H1 (cell line): ENCODE measurements around the gene SYT13. TPM values are rescaled to one million over a fixed set of nuclear protein-coding genes. Genes with fewer than 3 reads are reported as not detected.

Experiments used
- CTCF ChIA-PET: fragments of 300-600 bp; sonication (Branson Sonifier 250); formaldehyde crosslinking; loops from one replicate; lab custom pipeline; 2021; ENCODE audit not compliant: partially characterized antibody; lab: Charles Lee
- POLR2A ChIA-PET: fragments of 300-600 bp; sonication (Branson Sonifier 250); formaldehyde crosslinking; loops from one replicate; lab custom pipeline; 2021; ENCODE audit warnings: inconsistent platforms; ENCODE audit not compliant: partially characterized antibody; lab: Charles Lee
- DNase-seq, 2 experiments: peaks; one replicate each; pipeline versions ENCODE4 v3.0.0 to v3.0.0-alpha.2; 2010 to 2022; ENCODE audit warnings: low spot score in 2 of 2, low read depth in 1 of 2, mixed read lengths in 1 of 2
- FAIRE-seq: peaks from 2 replicates; lab custom pipeline; 2011; peaks lifted over from hg19 to GRCh38; lab: Jason Lieb, UNC
- H2AFZ ChIP-seq: 2 replicates; pipeline ENCODE4 v1.8.1; 2012; ENCODE audit warnings: low read length, inconsistent platforms
- H2AK5ac ChIP-seq: 2 replicates; pipeline ENCODE4 v1.6.1; 2013; ENCODE audit warnings: low read depth, low read length
- H2BK120ac ChIP-seq: replicated peaks from 2 replicates; pipeline ENCODE3; 2013; ENCODE audit warnings: low read depth, low read length, inconsistent platforms
- H2BK12ac ChIP-seq: 2 replicates; pipeline ENCODE4 v1.6.1; 2013; ENCODE audit warnings: low read depth, low read length
- H2BK15ac ChIP-seq: 2 replicates; pipeline ENCODE4 v1.6.1; 2013; ENCODE audit warnings: low read length
- H2BK20ac ChIP-seq: 2 replicates; pipeline ENCODE4 v1.6.1; 2013; ENCODE audit warnings: low read length
- H2BK5ac ChIP-seq: 2 replicates; pipeline ENCODE4 v1.6.1; 2013; ENCODE audit warnings: low read depth, low read length
- H3K14ac ChIP-seq: 2 replicates; pipeline ENCODE4 v1.6.1; 2013; ENCODE audit warnings: inconsistent platforms; ENCODE audit not compliant: insufficient read length
- H3K18ac ChIP-seq: 2 replicates; pipeline ENCODE4 v1.6.1; 2013; ENCODE audit warnings: low read length; ENCODE audit errors: extremely low read depth
- H3K23ac ChIP-seq: 2 replicates; pipeline ENCODE4 v1.6.1; 2013; ENCODE audit warnings: inconsistent platforms; ENCODE audit not compliant: insufficient read length
- H3K23me2 ChIP-seq: 2 replicates; pipeline ENCODE4 v1.6.1; 2013; ENCODE audit warnings: low read depth, low read length
- H3K27ac ChIP-seq: 2 replicates; pipeline ENCODE4 v1.6.1; 2011; ENCODE audit warnings: low read depth, low read length, inconsistent platforms
- H3K27me3 ChIP-seq, 4 experiments: replicated peaks in 1 of 4; 1 replicate in 1 of 4; 2 replicates in 3 of 4; pipeline versions ENCODE4 v1.6.1 to v1.8.1; 2011 to 2013; ENCODE audit warnings: low read length in 3 of 4, mild to moderate bottlenecking in 3 of 4, inconsistent platforms in 2 of 4, mixed read lengths in 2 of 4, moderate library complexity in 1 of 4; ENCODE audit not compliant: control insufficient read depth in 3 of 4, insufficient read depth in 3 of 4; ENCODE audit errors: extremely low read depth in 1 of 4
- H3K36me3 ChIP-seq, 4 experiments: 2 replicates each; pipeline versions ENCODE4 v1.6.1 to v1.8.1; 2011 to 2013; ENCODE audit warnings: mild to moderate bottlenecking in 4 of 4, low read length in 3 of 4, moderate library complexity in 2 of 4, control low read depth in 1 of 4, inconsistent platforms in 1 of 4; ENCODE audit not compliant: insufficient read depth in 4 of 4, control insufficient read depth in 2 of 4
- H3K4ac ChIP-seq: replicated peaks from 2 replicates; pipeline ENCODE3; 2013; ENCODE audit warnings: low read length, low read depth, mixed read lengths, inconsistent platforms; ENCODE audit not compliant: insufficient read length
- H3K4me1 ChIP-seq, 4 experiments: replicated peaks in 1 of 4; 1 replicate in 1 of 4; 2 replicates in 3 of 4; pipeline versions ENCODE4 v1.6.1 to v1.8.1; 2011 to 2013; ENCODE audit warnings: low read length in 3 of 4, inconsistent platforms in 2 of 4, mixed read lengths in 1 of 4; ENCODE audit not compliant: insufficient read depth in 4 of 4, control insufficient read depth in 3 of 4
- H3K4me2 ChIP-seq, 2 experiments: 2 replicates each; pipeline versions ENCODE4 v1.6.1 to v1.8.1; 2011 to 2013; ENCODE audit warnings: low read depth in 2 of 2, low read length in 2 of 2, control low read depth in 1 of 2, inconsistent platforms in 1 of 2, mild to moderate bottlenecking in 1 of 2; ENCODE audit not compliant: insufficient read depth in 1 of 2
- H3K4me3 ChIP-seq, 4 experiments: fragments of 200-600, 300-600 bp in 1 of 4; sonication (generic), shearing (Covaris generic), sonication (Bioruptor Twin) in 1 of 4; 2 replicates each; pipeline versions ENCODE4 v1.5.1 to v1.8.1; 2011 to 2016; ENCODE audit warnings: low read length in 4 of 4, low read depth in 3 of 4, control low read depth in 2 of 4, inconsistent platforms in 2 of 4, mild to moderate bottlenecking in 2 of 4, mixed read lengths in 1 of 4, moderate library complexity in 1 of 4; ENCODE audit not compliant: insufficient read depth in 2 of 4; ENCODE audit errors: extremely low read depth in 1 of 4
- H3K56ac ChIP-seq: replicated peaks from 2 replicates; pipeline ENCODE3; 2013; ENCODE audit warnings: low read depth, mild to moderate bottlenecking, mixed read lengths, low read length, inconsistent platforms; ENCODE audit not compliant: insufficient read length
- H3K79me1 ChIP-seq: 2 replicates; pipeline ENCODE4 v1.6.1; 2013; ENCODE audit warnings: low read depth, low read length, control low read depth
- H3K79me2 ChIP-seq, 2 experiments: 2 replicates each; pipeline versions ENCODE4 v1.6.1 to v1.8.1; 2012 to 2013; ENCODE audit warnings: low read length in 2 of 2, mild to moderate bottlenecking in 2 of 2, inconsistent platforms in 1 of 2; ENCODE audit not compliant: insufficient read depth in 2 of 2, control insufficient read depth in 1 of 2
- H3K9ac ChIP-seq, 4 experiments: replicated peaks in 1 of 4; 1 replicate in 1 of 4; 2 replicates in 3 of 4; pipeline versions ENCODE4 v1.6.1 to v1.8.1; 2011 to 2013; ENCODE audit warnings: low read depth in 3 of 4, low read length in 3 of 4, control low read depth in 2 of 4, mild to moderate bottlenecking in 2 of 4, moderate library complexity in 2 of 4, inconsistent platforms in 1 of 4; ENCODE audit errors: extremely low read depth in 1 of 4
- H3K9me3 ChIP-seq, 2 experiments: 2 replicates each; pipeline versions ENCODE4 v1.6.1 to v1.8.1; 2012 to 2013; ENCODE audit warnings: mild to moderate bottlenecking in 2 of 2, moderate library complexity in 2 of 2, control low read depth in 1 of 2, inconsistent platforms in 1 of 2, low read depth in 1 of 2, low read length in 1 of 2, mixed read lengths in 1 of 2; ENCODE audit not compliant: insufficient read depth in 2 of 2
- H4K20me1 ChIP-seq, 2 experiments: replicated peaks in 1 of 2; 2 replicates each; pipeline versions ENCODE3 to v1.8.1; 2011 to 2013; ENCODE audit warnings: inconsistent platforms in 2 of 2, low read length in 2 of 2, mild to moderate bottlenecking in 1 of 2; ENCODE audit not compliant: insufficient read depth in 2 of 2, control insufficient read depth in 1 of 2
- H4K5ac ChIP-seq: 2 replicates; pipeline ENCODE4 v1.6.1; 2013; ENCODE audit warnings: low read length, low read depth, mixed read lengths, inconsistent platforms; ENCODE audit not compliant: insufficient read length
- H4K8ac ChIP-seq: 2 replicates; pipeline ENCODE4 v1.8.0; 2013; ENCODE audit warnings: mild to moderate bottlenecking, moderate library complexity, low read length, inconsistent platforms; ENCODE audit not compliant: insufficient read depth; ENCODE audit errors: extremely low read depth
- H4K91ac ChIP-seq: replicated peaks from 2 replicates; pipeline ENCODE3; 2013; ENCODE audit warnings: low read length, mixed read lengths, inconsistent platforms; ENCODE audit not compliant: insufficient read length
- KDM1A ChIP-seq: fragments of 200-600, 300-600 bp; sonication (generic); IDR thresholded peaks from 2 replicates; pipeline ENCODE4 v1.7.1; 2016; ENCODE audit warnings: mild to moderate bottlenecking, low read length, borderline replicate concordance
- POU5F1 ChIP-seq: IDR thresholded peaks from 2 replicates; pipeline ENCODE4 v1.6.1; 2011; ENCODE audit warnings: low read depth, mild to moderate bottlenecking, low read length, moderate library complexity
- SP4 ChIP-seq: IDR thresholded peaks from 2 replicates; pipeline ENCODE4 v1.6.1; 2012; ENCODE audit warnings: low read length, inconsistent platforms
- WGBS, 2 experiments: shearing (Covaris generic) in 1 of 2; methylation state at CpG; one replicate each; pipeline versions ENCODE4 v1.1.6 to v1.1.7; 2013 to 2015; ENCODE audit warnings: low lambda C conversion rate in 2 of 2, mixed read lengths in 2 of 2, inconsistent platforms in 1 of 2, low coverage in 1 of 2, missing lambda C conversion rate in 1 of 2; ENCODE audit not compliant: insufficient replicate concordance in 2 of 2, insufficient coverage in 1 of 2, insufficient read length in 1 of 2; ENCODE audit errors: extremely low coverage in 1 of 2, missing lambda C conversion rate in 1 of 2; 5-methylcytosine and 5-hydroxymethylcytosine counted together
- polyA plus RNA-seq, 7 experiments: library from polyadenylated mRNA; depleted of rRNA in 3 of 7; stranded (reverse) in 5 of 7; unstranded in 2 of 7; fragments of >200 nt in 5 of 7; fragments of 200-250 nt in 2 of 7; gene quantifications; 1 replicate in 5 of 7; 2 replicates in 1 of 7; 4 replicates in 1 of 7; pipeline versions ENCODE4 v1.2.1 to v1.2.3, GENCODE V29; 2011 to 2013; ENCODE audit warnings: missing spikeins in 2 of 7, mixed read lengths in 2 of 7
- total RNA-seq: library from RNA; stranded (reverse); fragmentation: NEBNext Ultra II Directional; extraction: Animal tissue kit (Norgen Biotek cat#: 25700); gene quantifications from 2 replicates; pipeline ENCODE4 v1.2.1, GENCODE V29; 2021

Gene SYT13
- total and polyA plus RNA-seq, 2 of the 8 experiments (the other 6 are each of a cell fraction or from before 2014, with no cell fraction given): 4.8 to 13.2 TPM

- H3K14ac ChIP-seq: no peak overlapping the region
- DNase-seq: no peak
- ChIA-PET POLR2A (interaction anchor here (1.3 kb wide), 1 partner anchor 15 kb away, joined by 3 read pairs; no protein-coding TSS in a partner anchor), CTCF (interaction anchor here (0.6 to 7.4 kb wide), 15 partner anchors 10 to 316 kb away, joined by 3 to 78 read pairs (median 5); partner anchors contain the start of gene SYT13)
- no peak overlapping the region for H4K91ac ChIP-seq
- no peaks in the 10 kb centered on the region for H3K23me2 ChIP-seq
- H3K4me1 ChIP-seq: no peaks in the 10 kb centered on the region; a peak in 1 of 7 replicates
- H4K5ac ChIP-seq: no peak overlapping the region
- H2AFZ ChIP-seq: no peak overlapping the region
- no peak for FAIRE-seq
- 75% methylated on average over 2 of the region's 2 CpGs; no CpG with 5 or more reads in 1 of the 2 experiments for WGBS, 2 experiments
- H3K18ac ChIP-seq: no peak overlapping the region
- H3K4me3 ChIP-seq: no peak overlapping the region
- no peak overlapping the region for H3K4ac ChIP-seq
- H3K36me3 ChIP-seq: no peaks in the 10 kb centered on the region; a peak in 2 of 8 replicates
- H2AK5ac ChIP-seq: no peak overlapping the region
- H3K79me2 ChIP-seq: no peaks in the 10 kb centered on the region
- no peaks in the 10 kb centered on the region for H3K9me3 ChIP-seq
- no peak overlapping the region for H2BK15ac ChIP-seq
- peaks cover 0 to 1% of the 10 kb centered on the region in 2 experiments for H4K20me1 ChIP-seq
- no peak overlapping the region for H3K23ac ChIP-seq
- H2BK20ac ChIP-seq: no peak overlapping the region
- no peak overlapping the region for H3K4me2 ChIP-seq
- H4K8ac ChIP-seq: no peak overlapping the region
- H3K79me1 ChIP-seq: no peaks in the 10 kb centered on the region
- H2BK120ac ChIP-seq: no peak overlapping the region
- no peak overlapping the region for H2BK5ac ChIP-seq
- H3K27me3 ChIP-seq: no peaks in the 10 kb centered on the region; a peak in 1 of 7 replicates
- no peak overlapping the region for H2BK12ac ChIP-seq
- no peak overlapping the region for H3K56ac ChIP-seq
- H3K27ac ChIP-seq: no peak overlapping the region
- H3K9ac ChIP-seq: no peak overlapping the region
- no peak for TF ChIP-seq KDM1A
- no peak for TF ChIP-seq SP4
- no peak for TF ChIP-seq POU5F1
Measured at GRCh38 chr11:45247433-45247832, 38.7 kb downstream of the SYT13 start.
